Measurements from ENCODE around the gene ARHGAP30. TPM values are rescaled to one million over a fixed set of nuclear protein-coding genes. Genes with fewer than 3 reads are reported as not detected.
A peak's percentile ranks its signal among the peaks of the same experiment; 100 is the strongest.

The ARHGAP30 gene
- total and polyA plus RNA-seq, 12 donors = 1.2 to 16.4 (median 1.9) TPM

- Histone ChIP-seq H3K27me3 (peaks cover 0 to 18% (median 9%) of the 10 kb centered on the region in 7 donors), H3K4me1 (peaks cover 0 to 22% (median 0%) of the 10 kb centered on the region in 9 donors), H3K9me3 (no peaks in the 10 kb centered on the region), H3K4me3 (no peak overlapping the region), H3K27ac (peak overlapping the region in 1 of 10 donors; percentile 65), H3K36me3 (no peaks in the 10 kb centered on the region)
- TF ChIP-seq CTCF (IDR thresholded peaks at IDR 0.05) = no peak
- 83 to 86% methylated on average over 2 of the region's 2 CpGs for WGBS, 2 donors
- intact Hi-C loops (cut with DNase I) = no loop called here
- ATAC-seq = no peak
- DNase-seq = no peak
Observed at GRCh38 chr1:161082483-161082882, 12.8 kb upstream of the ARHGAP30 start.

GRCh38 chr1:161081519-161081918, 11.8 kb upstream of the ARHGAP30 start:
- Histone ChIP-seq H3K4me3 (no peak overlapping the region), H3K27me3 (peaks cover 0 to 18% (median 9%) of the 10 kb centered on the region in 7 donors), H3K27ac (no peak overlapping the region), H3K4me1 (peaks cover 0 to 22% (median 0%) of the 10 kb centered on the region in 9 donors), H3K36me3 (no peaks in the 10 kb centered on the region), H3K9me3 (no peaks in the 10 kb centered on the region)
- no peak for TF ChIP-seq CTCF (IDR thresholded peaks at IDR 0.05)
- DNase-seq (no peak), ATAC-seq (no peak)
- intact Hi-C loops (cut with DNase I) = no loop called here
- 77 to 79% methylated on average over 5 of the region's 5 CpGs for WGBS, 2 donors

- intact Hi-C loops (cut with DNase I) = no loop called here
- H3K4me3 ChIP-seq = no peak overlapping the region
- H3K9me3 ChIP-seq = no peaks in the 10 kb centered on the region
- ATAC-seq (no peak), DNase-seq (no peak)
- 78 to 82% methylated on average over 5 of the region's 5 CpGs for WGBS, 2 donors
- peaks cover 0 to 18% (median 9%) of the 10 kb centered on the region in 7 donors for H3K27me3 ChIP-seq
- H3K36me3 ChIP-seq = no peaks in the 10 kb centered on the region
- no peak overlapping the region for H3K27ac ChIP-seq
- TF ChIP-seq CTCF (IDR thresholded peaks at IDR 0.05) = no peak
- H3K4me1 ChIP-seq = peaks cover 0 to 22% (median 0%) of the 10 kb centered on the region in 9 donors
Observed at GRCh38 chr1:161080441-161081405, 11.0 kb upstream of the ARHGAP30 start.

- ATAC-seq (no peak), DNase-seq (no peak)
- intact Hi-C loops (cut with DNase I) = no loop called here
- Histone ChIP-seq H3K36me3 (no peaks in the 10 kb centered on the region), H3K4me1 (peaks cover 0 to 22% (median 0%) of the 10 kb centered on the region in 9 donors), H3K27me3 (peaks cover 0 to 18% (median 9%) of the 10 kb centered on the region in 7 donors), H3K9me3 (no peaks in the 10 kb centered on the region), H3K27ac (no peak overlapping the region), H3K4me3 (no peak overlapping the region)
- WGBS, 2 donors = 46 to 53% methylated on average over 41 of the region's 41 CpGs
- TF ChIP-seq CTCF (IDR thresholded peaks at IDR 0.05) = no peak
Observed at GRCh38 chr1:161079436-161080110, 9.9 kb upstream of the ARHGAP30 start.
